Esophagus muscularis mucosa (tissue), 4 donors: ENCODE results near the gene ONECUT3.

Source experiments
- CTCF ChIP-seq, 3 experiments: fragments of 200-600 bp in 2 of 3; fragments of 450-650 bp in 1 of 3; sonication (generic) in 2 of 3; IDR thresholded peaks; one replicate each; pipeline ENCODE4 v1.5.1; 2017 to 2019; ENCODE audit warnings: antibody characterized with exemption in 3 of 3, mild to moderate bottlenecking in 2 of 3, moderate library complexity in 1 of 3
- EP300 ChIP-seq: sonication (generic); formaldehyde crosslinking; IDR thresholded peaks from one replicate; pipeline ENCODE4 v1.6.1; 2017; ENCODE audit warnings: antibody characterized with exemption
- POLR2A ChIP-seq: fragments of 450-650 bp; IDR thresholded peaks from one replicate; pipeline ENCODE4 v1.6.1; 2017; ENCODE audit warnings: antibody characterized with exemption, moderate library complexity, mild to moderate bottlenecking, low read depth
- POLR2AphosphoS5 ChIP-seq, 2 donors: sonication (generic); formaldehyde crosslinking; IDR thresholded peaks; one replicate each; pipeline ENCODE4 v1.6.1; 2017; ENCODE audit warnings: antibody characterized with exemption in 2 of 2

- no peak for TF ChIP-seq POLR2AphosphoS5 (IDR thresholded peaks at IDR 0.05)
- TF ChIP-seq CTCF (IDR thresholded peaks at IDR 0.05), result no peak
- TF ChIP-seq EP300, result no peak
- TF ChIP-seq POLR2A, result no peak
These were observed 18.9 kb upstream of the ONECUT3 start for GRCh38 chr19:1734321-1734966.
